ENCODE results near the gene GP1BA.

DNA sequence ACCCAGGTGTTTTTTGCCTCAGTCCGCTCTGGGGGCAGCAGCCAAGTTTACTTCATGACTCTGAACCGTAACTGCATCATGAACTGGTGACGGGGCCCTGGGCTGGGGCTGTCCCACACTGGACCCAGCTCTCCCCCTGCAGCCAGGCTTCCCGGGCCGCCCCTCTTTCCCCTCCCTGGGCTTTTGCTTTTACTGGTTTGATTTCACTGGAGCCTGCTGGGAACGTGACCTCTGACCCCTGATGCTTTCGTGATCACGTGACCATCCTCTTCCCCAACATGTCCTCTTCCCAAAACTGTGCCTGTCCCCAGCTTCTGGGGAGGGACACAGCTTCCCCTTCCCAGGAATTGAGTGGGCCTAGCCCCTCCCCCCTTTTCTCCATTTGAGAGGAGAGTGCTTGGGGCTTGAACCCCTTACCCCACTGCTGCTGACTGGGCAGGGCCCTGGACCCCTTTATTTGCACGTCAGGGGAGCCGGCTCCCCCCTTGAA lies 34.8 kb upstream of the GP1BA start:
- TF ChIP-seq, protein P1, sequence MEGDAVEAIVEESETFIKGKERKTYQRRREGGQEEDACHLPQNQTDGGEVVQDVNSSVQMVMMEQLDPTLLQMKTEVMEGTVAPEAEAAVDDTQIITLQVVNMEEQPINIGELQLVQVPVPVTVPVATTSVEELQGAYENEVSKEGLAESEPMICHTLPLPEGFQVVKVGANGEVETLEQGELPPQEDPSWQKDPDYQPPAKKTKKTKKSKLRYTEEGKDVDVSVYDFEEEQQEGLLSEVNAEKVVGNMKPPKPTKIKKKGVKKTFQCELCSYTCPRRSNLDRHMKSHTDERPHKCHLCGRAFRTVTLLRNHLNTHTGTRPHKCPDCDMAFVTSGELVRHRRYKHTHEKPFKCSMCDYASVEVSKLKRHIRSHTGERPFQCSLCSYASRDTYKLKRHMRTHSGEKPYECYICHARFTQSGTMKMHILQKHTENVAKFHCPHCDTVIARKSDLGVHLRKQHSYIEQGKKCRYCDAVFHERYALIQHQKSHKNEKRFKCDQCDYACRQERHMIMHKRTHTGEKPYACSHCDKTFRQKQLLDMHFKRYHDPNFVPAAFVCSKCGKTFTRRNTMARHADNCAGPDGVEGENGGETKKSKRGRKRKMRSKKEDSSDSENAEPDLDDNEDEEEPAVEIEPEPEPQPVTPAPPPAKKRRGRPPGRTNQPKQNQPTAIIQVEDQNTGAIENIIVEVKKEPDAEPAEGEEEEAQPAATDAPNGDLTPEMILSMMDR (IDR thresholded peaks at IDR 0.05; ENCODE audit: low read depth, low read length, missing input control) = no peak
- TF ChIP-seq SP1 (IDR thresholded peaks at IDR 0.05) = no peak
- TF ChIP-seq, protein P2, sequence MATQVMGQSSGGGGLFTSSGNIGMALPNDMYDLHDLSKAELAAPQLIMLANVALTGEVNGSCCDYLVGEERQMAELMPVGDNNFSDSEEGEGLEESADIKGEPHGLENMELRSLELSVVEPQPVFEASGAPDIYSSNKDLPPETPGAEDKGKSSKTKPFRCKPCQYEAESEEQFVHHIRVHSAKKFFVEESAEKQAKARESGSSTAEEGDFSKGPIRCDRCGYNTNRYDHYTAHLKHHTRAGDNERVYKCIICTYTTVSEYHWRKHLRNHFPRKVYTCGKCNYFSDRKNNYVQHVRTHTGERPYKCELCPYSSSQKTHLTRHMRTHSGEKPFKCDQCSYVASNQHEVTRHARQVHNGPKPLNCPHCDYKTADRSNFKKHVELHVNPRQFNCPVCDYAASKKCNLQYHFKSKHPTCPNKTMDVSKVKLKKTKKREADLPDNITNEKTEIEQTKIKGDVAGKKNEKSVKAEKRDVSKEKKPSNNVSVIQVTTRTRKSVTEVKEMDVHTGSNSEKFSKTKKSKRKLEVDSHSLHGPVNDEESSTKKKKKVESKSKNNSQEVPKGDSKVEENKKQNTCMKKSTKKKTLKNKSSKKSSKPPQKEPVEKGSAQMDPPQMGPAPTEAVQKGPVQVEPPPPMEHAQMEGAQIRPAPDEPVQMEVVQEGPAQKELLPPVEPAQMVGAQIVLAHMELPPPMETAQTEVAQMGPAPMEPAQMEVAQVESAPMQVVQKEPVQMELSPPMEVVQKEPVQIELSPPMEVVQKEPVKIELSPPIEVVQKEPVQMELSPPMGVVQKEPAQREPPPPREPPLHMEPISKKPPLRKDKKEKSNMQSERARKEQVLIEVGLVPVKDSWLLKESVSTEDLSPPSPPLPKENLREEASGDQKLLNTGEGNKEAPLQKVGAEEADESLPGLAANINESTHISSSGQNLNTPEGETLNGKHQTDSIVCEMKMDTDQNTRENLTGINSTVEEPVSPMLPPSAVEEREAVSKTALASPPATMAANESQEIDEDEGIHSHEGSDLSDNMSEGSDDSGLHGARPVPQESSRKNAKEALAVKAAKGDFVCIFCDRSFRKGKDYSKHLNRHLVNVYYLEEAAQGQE (IDR thresholded peaks at IDR 0.05) = no peak
- no peak for TF ChIP-seq YY1 (IDR thresholded peaks at IDR 0.05)
- TF ChIP-seq, protein P3, sequence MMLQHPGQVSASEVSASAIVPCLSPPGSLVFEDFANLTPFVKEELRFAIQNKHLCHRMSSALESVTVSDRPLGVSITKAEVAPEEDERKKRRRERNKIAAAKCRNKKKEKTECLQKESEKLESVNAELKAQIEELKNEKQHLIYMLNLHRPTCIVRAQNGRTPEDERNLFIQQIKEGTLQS (IDR thresholded peaks at IDR 0.05) = no peak
- TF ChIP-seq TAF1 (conservative IDR thresholded peaks at IDR 0.05) = no peak
- TF ChIP-seq GABPA (IDR thresholded peaks at IDR 0.05 in 1 of 2, conservative IDR thresholded peaks at IDR 0.05 in 1 of 2) = no peak
- TF ChIP-seq RXRA (IDR thresholded peaks at IDR 0.05) = no peak
- TF ChIP-seq JUND (IDR thresholded peaks at IDR 0.05) = no peak
